GM12875 (cell line): ENCODE data around the gene OPRL1.

Experiments used
- H3K4me3 ChIP-seq: one replicate; pipeline ENCODE4 v1.5.1; 2011; ENCODE audit warnings: low read depth, low read length, control low read depth
- CTCF ChIP-seq: IDR thresholded peaks from 2 replicates; pipeline ENCODE4 v1.5.1; 2011; ENCODE audit warnings: low read depth, mild to moderate bottlenecking, control low read depth, inconsistent platforms, low read length, moderate library complexity, borderline replicate concordance; ENCODE audit not compliant: insufficient read depth

OPRL1 gene

GRCh38 chr20:64079273-64080012 lies 439 bp upstream of the OPRL1 start, which contains the start of gene RGS19:
Gene RGS19 (minus strand): TSS chr20:64079518. CDS start chr20:64076886, 2,632 bp downstream.
- H3K4me3 ChIP-seq, result peak within 1 kb of the TSS; percentile 71
- TF ChIP-seq CTCF, result no peak

- no peak for TF ChIP-seq CTCF
- H3K4me3 ChIP-seq, result no peak overlapping the region
Measured at GRCh38 chr20:64080813-64081623, 1.1 kb downstream of the OPRL1 start.

- TF ChIP-seq CTCF, result no peak
- H3K4me3 ChIP-seq, result no peak overlapping the region
Measured at GRCh38 chr20:64081624-64081964, 1.7 kb downstream of the OPRL1 start.

- TF ChIP-seq CTCF, result no peak
- H3K4me3 ChIP-seq, result no peak overlapping the region
Measured at GRCh38 chr20:64082126-64082731, 2.3 kb downstream of the OPRL1 start.

- no peak for TF ChIP-seq CTCF
- no peak overlapping the region for H3K4me3 ChIP-seq
Measured at GRCh38 chr20:64082820-64083377, 3.0 kb downstream of the OPRL1 start.

- H3K4me3 ChIP-seq, result no peak overlapping the region
- peak; percentile 73 for TF ChIP-seq CTCF
Measured at GRCh38 chr20:64083378-64083803, 3.5 kb downstream of the OPRL1 start.
